Progenitor cell of endocrine pancreas (in vitro differentiated cells): ENCODE measurements around the gene NEDD4. TPM values are rescaled to one million over a fixed set of nuclear protein-coding genes. Genes with fewer than 3 reads are reported as not detected.
A peak's percentile ranks its signal among the peaks of the same experiment; 100 is the strongest.
"Not testable (repeated sequence)": the region's sequence is repeated elsewhere in the genome, so short reads cannot be mapped to it uniquely, and the experiment has no call there.

Experiments used
- DNase-seq: peaks from one replicate; pipeline ENCODE4 v3.0.0; 2021; ENCODE audit warnings: low spot score; ENCODE audit not compliant: unreplicated experiment
- H3K27ac Mint-ChIP-seq: 2 replicates; pipeline ENCODE4 v1.8.0; 2021; ENCODE audit warnings: mild to moderate bottlenecking, moderate library complexity, mixed read lengths
- H3K27me3 Mint-ChIP-seq: 2 replicates; pipeline ENCODE4 v1.8.0; 2021; ENCODE audit warnings: mixed read lengths
- H3K36me3 Mint-ChIP-seq: 2 replicates; pipeline ENCODE4 v1.8.0; 2022; ENCODE audit warnings: mixed read lengths; ENCODE audit not compliant: insufficient read depth
- H3K4me1 Mint-ChIP-seq: 2 replicates; pipeline ENCODE4 v1.8.0; 2021; ENCODE audit warnings: low read depth, mixed read lengths
- H3K4me3 Mint-ChIP-seq: 2 replicates; pipeline ENCODE4 v1.8.0; 2021; ENCODE audit warnings: low read depth, mild to moderate bottlenecking, moderate library complexity, mixed read lengths
- H3K9me3 Mint-ChIP-seq: 2 replicates; pipeline ENCODE4 v1.8.0; 2021; ENCODE audit warnings: low read depth, mixed read lengths
- CTCF ChIP-seq: fragments of 200-600 bp; sonication (generic); IDR thresholded peaks from one replicate; pipeline ENCODE4 v1.5.0; 2021; ENCODE audit warnings: antibody characterized with exemption, mild to moderate bottlenecking; ENCODE audit not compliant: unreplicated experiment
- total RNA-seq: library from RNA; stranded (reverse); gene quantifications from 2 replicates; pipeline ENCODE4 v1.2.1, GENCODE V29; 2021

The NEDD4 gene
- total RNA-seq, 1 donor from 2014 or later = 12.3 TPM

GRCh38 chr15:55791551-55792400 is 201.6 kb downstream of the NEDD4 start:
- Mint-ChIP-seq H3K27ac (peak overlapping the region; percentile 91), H3K36me3 (peaks cover 10% of the 10 kb centered on the region), H3K27me3 (no peaks in the 10 kb centered on the region), H3K4me3 (no peak overlapping the region), H3K9me3 (peaks cover 21% of the 10 kb centered on the region), H3K4me1 (peaks cover 20% of the 10 kb centered on the region)
- no peak for TF ChIP-seq CTCF
- no peak for DNase-seq

GRCh38 chr15:55789066-55789660 is 204.2 kb downstream of the NEDD4 start:
- Mint-ChIP-seq H3K9me3 (peaks cover 16% of the 10 kb centered on the region), H3K36me3 (peaks cover 8% of the 10 kb centered on the region), H3K4me3 (no peak overlapping the region), H3K27ac (no peak overlapping the region), H3K4me1 (peaks cover 37% of the 10 kb centered on the region), H3K27me3 (no peaks in the 10 kb centered on the region)
- DNase-seq = no peak
- TF ChIP-seq CTCF = peak; percentile 39

GRCh38 chr15:55786341-55786740 is 207.1 kb downstream of the NEDD4 start:
- Mint-ChIP-seq H3K36me3 (peaks cover 6% of the 10 kb centered on the region), H3K9me3 (peaks cover 11% of the 10 kb centered on the region), H3K27me3 (no peaks in the 10 kb centered on the region), H3K4me3 (peak overlapping the region; percentile 8), H3K27ac (peak overlapping the region; percentile 92), H3K4me1 (peaks cover 32% of the 10 kb centered on the region)
- no peak for TF ChIP-seq CTCF
- DNase-seq = peak; percentile 17

GRCh38 chr15:55785593-55785992 is 207.8 kb downstream of the NEDD4 start:
- peaks cover 32% of the 10 kb centered on the region for H3K4me1 Mint-ChIP-seq
- not testable (repeated sequence) for H3K27me3 Mint-ChIP-seq, DNase-seq, H3K36me3 Mint-ChIP-seq, H3K4me3 Mint-ChIP-seq, H3K9me3 Mint-ChIP-seq, H3K27ac Mint-ChIP-seq

- H3K36me3 Mint-ChIP-seq = no peaks in the 10 kb centered on the region
- H3K27ac Mint-ChIP-seq = peak overlapping the region; percentile 88
- no peak overlapping the region for H3K4me3 Mint-ChIP-seq
- no peak for TF ChIP-seq CTCF
- peaks cover 4% of the 10 kb centered on the region for H3K9me3 Mint-ChIP-seq
- no peaks in the 10 kb centered on the region for H3K27me3 Mint-ChIP-seq
- H3K4me1 Mint-ChIP-seq = peaks cover 32% of the 10 kb centered on the region
- no peak for DNase-seq
These were observed 209.1 kb downstream of the NEDD4 start for GRCh38 chr15:55784286-55784685.
